Natural killer cell (primary cell): Measurements from ENCODE around the gene FAIM. TPM values are rescaled to one million over a fixed set of nuclear protein-coding genes. Genes with fewer than 3 reads are reported as not detected.
"Not testable (repeated sequence)": the region's sequence is repeated elsewhere in the genome, so short reads cannot be mapped to it uniquely, and the experiment has no call there.

Experiments
- ATAC-seq, 3 donors: fragments of 150-1000 bp in 2 of 3; fragments of 200-7000 bp in 1 of 3; cut with Tn5 transposase; 1 replicate in 1 of 3; 2 replicates in 2 of 3; pipeline ENCODE4 v1.10.0; 2021; ENCODE audit warnings: mild to moderate bottlenecking in 2 of 3, moderate library complexity in 2 of 3
- DNase-seq, 2 donors: peaks; one replicate each; pipeline versions ENCODE4 v3.0.0 to v3.0.0-alpha.2; 2013 to 2021; ENCODE audit warnings: mixed read lengths in 1 of 2
- H3K27ac ChIP-seq: one replicate; pipeline ENCODE4 v1.5.1; 2013; ENCODE audit warnings: mild to moderate bottlenecking, low read length
- H3K27me3 ChIP-seq: one replicate; pipeline ENCODE4 v1.6.1; 2013; ENCODE audit warnings: low read length; ENCODE audit not compliant: control insufficient read depth, insufficient read depth
- H3K36me3 ChIP-seq: one replicate; pipeline ENCODE4 v1.6.1; 2013; ENCODE audit warnings: low read length; ENCODE audit not compliant: control insufficient read depth, insufficient read depth
- H3K4me1 ChIP-seq: one replicate; pipeline ENCODE4 v1.6.1; 2013; ENCODE audit warnings: low read length; ENCODE audit not compliant: control insufficient read depth, insufficient read depth
- H3K4me3 ChIP-seq: one replicate; pipeline ENCODE4 v1.5.1; 2013; ENCODE audit warnings: low read length
- H3K9me3 ChIP-seq: one replicate; pipeline ENCODE4 v1.6.1; 2013; ENCODE audit warnings: low read length; ENCODE audit not compliant: control insufficient read depth, insufficient read depth
- H3K27ac Mint-ChIP-seq, 2 donors: one replicate each; pipeline ENCODE4 v1.8.0; 2022; ENCODE audit warnings: mild to moderate bottlenecking in 2 of 2, mixed read lengths in 2 of 2, moderate library complexity in 1 of 2
- H3K27me3 Mint-ChIP-seq, 2 donors: one replicate each; pipeline ENCODE4 v1.8.0; 2022; ENCODE audit warnings: low read depth in 2 of 2, mixed read lengths in 2 of 2
- H3K36me3 Mint-ChIP-seq: one replicate; pipeline ENCODE4 v1.8.0; 2022; ENCODE audit warnings: mixed read lengths
- H3K4me1 Mint-ChIP-seq, 2 donors: one replicate each; pipeline ENCODE4 v1.8.0; 2022; ENCODE audit warnings: mixed read lengths in 2 of 2
- H3K4me3 Mint-ChIP-seq: one replicate; pipeline ENCODE4 v1.8.0; 2022; ENCODE audit warnings: mild to moderate bottlenecking, moderate library complexity, mixed read lengths
- H3K9me3 Mint-ChIP-seq, 2 donors: one replicate each; pipeline ENCODE4 v1.8.0; 2022; ENCODE audit warnings: mixed read lengths in 2 of 2
- WGBS: methylation state at CpG from one replicate; pipeline ENCODE4 v1.1.7; 2013; ENCODE audit warnings: missing lambda C conversion rate; ENCODE audit not compliant: insufficient coverage; 5-methylcytosine and 5-hydroxymethylcytosine counted together
- intact Hi-C: fragments of 100-400 bp; cut with micrococcal nuclease; formaldehyde crosslinking; loops from one replicate; pipeline ENCODE4 v1.14.2; 2022
- total RNA-seq, 4 donors: library from RNA; stranded (reverse); fragments of 120-200 nt in 1 of 4; gene quantifications; one replicate each; pipeline versions ENCODE4 v1.2.3 to v1.2.4, GENCODE V29; 2013 to 2022
- TF ChIP-seq, protein P1 (sequence below): fragments of 200-600 bp; IDR thresholded peaks from one replicate; pipeline ENCODE4 v1.8.0; 2022; ENCODE audit warnings: antibody characterized with exemption

Gene FAIM
- total RNA-seq, 3 donors from 2014 or later (not counting 1 experiment from before 2014, with no cell fraction given), result 4.6 to 7.6 (median 5.6) TPM

DNA sequence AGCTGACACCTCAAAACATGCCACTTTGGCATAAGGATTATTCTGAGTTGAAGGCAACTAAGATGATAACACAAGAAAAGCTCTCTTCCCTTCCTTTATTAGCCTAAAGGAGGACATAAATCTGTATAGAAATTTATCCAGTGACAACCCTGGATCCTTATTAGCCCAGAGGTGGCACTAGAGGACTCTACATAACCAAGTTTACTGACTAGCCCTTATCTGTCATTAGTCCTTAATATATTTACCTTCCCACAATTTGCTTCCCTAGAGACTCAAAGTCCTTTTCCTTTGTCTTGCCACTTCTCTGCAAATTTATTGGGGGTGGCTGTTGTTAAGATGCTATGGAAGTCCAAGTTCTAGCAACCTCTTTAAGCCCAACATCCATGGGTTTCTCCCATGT, 41.2 kb upstream of the FAIM start:
- Mint-ChIP-seq H3K27me3 (no peaks in the 10 kb centered on the region), H3K36me3 (no peaks in the 10 kb centered on the region), H3K27ac (no peak overlapping the region), H3K4me3 (no peak overlapping the region), H3K4me1 (peaks cover 6 to 7% of the 10 kb centered on the region in 2 donors), H3K9me3 (no peaks in the 10 kb centered on the region)
- H3K4me1 ChIP-seq, result no peaks in the 10 kb centered on the region
- no peak overlapping the region for H3K4me3 ChIP-seq
- H3K27me3 ChIP-seq, result no peaks in the 10 kb centered on the region
- no peak overlapping the region for H3K27ac ChIP-seq
- DNase-seq (no peak), ATAC-seq (no peak)
- peaks cover 2% of the 10 kb centered on the region for H3K36me3 ChIP-seq
- intact Hi-C loops, result no loop called here
- TF ChIP-seq, protein P1, sequence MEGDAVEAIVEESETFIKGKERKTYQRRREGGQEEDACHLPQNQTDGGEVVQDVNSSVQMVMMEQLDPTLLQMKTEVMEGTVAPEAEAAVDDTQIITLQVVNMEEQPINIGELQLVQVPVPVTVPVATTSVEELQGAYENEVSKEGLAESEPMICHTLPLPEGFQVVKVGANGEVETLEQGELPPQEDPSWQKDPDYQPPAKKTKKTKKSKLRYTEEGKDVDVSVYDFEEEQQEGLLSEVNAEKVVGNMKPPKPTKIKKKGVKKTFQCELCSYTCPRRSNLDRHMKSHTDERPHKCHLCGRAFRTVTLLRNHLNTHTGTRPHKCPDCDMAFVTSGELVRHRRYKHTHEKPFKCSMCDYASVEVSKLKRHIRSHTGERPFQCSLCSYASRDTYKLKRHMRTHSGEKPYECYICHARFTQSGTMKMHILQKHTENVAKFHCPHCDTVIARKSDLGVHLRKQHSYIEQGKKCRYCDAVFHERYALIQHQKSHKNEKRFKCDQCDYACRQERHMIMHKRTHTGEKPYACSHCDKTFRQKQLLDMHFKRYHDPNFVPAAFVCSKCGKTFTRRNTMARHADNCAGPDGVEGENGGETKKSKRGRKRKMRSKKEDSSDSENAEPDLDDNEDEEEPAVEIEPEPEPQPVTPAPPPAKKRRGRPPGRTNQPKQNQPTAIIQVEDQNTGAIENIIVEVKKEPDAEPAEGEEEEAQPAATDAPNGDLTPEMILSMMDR, result no peak
- no peaks in the 10 kb centered on the region for H3K9me3 ChIP-seq

DNA sequence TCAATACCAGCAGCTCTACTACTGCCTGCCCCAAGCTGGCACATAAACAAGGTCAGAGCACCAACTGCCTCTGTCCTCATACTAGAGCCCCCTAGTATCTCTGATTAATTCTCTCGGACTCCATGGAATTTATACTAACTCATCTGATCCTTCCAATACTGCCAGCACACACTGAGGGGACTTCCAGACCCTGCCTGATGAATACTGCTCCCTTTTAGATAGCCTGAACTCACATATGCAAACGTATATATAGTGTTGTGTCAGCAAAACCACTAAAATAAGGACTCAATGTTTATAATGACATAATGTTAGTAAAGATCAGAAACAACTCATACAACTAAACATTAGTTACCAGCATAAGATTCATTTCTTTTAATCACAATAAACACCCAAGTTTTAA, 39.5 kb upstream of the FAIM start:
- WGBS, result 82% methylated on average over 1 of the region's 2 CpGs
- Mint-ChIP-seq H3K9me3 (no peaks in the 10 kb centered on the region), H3K27me3 (no peaks in the 10 kb centered on the region), H3K4me3 (no peak overlapping the region), H3K4me1 (no peaks in the 10 kb centered on the region), H3K36me3 (no peaks in the 10 kb centered on the region), H3K27ac (no peak overlapping the region)
- Histone ChIP-seq H3K27me3 (no peaks in the 10 kb centered on the region), H3K4me3 (no peak overlapping the region), H3K9me3 (no peaks in the 10 kb centered on the region), H3K27ac (no peak overlapping the region), H3K36me3 (peaks cover 2% of the 10 kb centered on the region), H3K4me1 (no peaks in the 10 kb centered on the region)
- TF ChIP-seq, protein P1, result no peak
- DNase-seq, result no peak
- intact Hi-C loops, result no loop called here
- no peak for ATAC-seq

DNA sequence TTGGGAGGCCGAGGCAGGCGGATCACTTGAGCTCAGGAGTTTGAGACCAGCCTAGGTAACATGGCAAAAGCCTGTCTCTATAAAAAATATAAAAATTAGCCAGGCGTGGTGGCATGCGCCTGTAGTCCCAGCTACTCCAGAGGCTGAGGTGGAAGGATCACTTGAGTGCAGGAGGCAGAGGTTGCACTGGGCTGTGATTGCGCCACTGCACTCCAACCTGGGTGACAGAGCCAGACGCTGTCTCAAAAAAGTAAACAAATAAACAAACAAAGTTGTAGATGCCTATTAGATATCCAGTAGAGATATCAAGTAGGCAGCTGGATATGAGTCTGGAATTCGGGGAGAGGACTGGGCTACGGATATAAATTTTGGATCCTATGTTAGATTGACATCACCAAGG, 38.9 kb upstream of the FAIM start:
- H3K36me3 ChIP-seq, DNase-seq, H3K9me3 ChIP-seq, H3K4me3 ChIP-seq, H3K4me3 Mint-ChIP-seq, ATAC-seq, H3K4me1 ChIP-seq, H3K36me3 Mint-ChIP-seq, H3K9me3 Mint-ChIP-seq, H3K4me1 Mint-ChIP-seq, H3K27ac Mint-ChIP-seq, H3K27ac ChIP-seq, intact Hi-C loops, H3K27me3 Mint-ChIP-seq, H3K27me3 ChIP-seq: not testable (repeated sequence)
- WGBS, result 95% methylated on average over 7 of the region's 8 CpGs

DNA sequence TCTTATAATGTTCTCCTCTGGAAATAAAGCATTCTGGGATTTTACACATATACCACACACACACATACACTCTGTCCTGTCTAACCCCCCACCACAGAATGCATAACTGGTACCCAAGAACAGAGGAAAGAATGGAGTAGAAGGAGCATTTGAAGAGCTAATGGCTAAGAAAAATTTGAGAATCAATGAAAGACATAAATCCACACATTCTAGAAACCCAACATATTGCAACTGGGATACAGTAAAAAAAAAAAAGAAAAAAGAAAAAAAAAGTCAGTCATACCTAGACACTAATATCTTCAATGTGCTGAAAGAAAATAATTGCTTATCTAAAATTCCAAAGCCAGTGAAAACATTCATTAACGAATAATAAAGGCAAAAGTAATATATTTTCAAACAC, 35.4 kb upstream of the FAIM start:
- no peak overlapping the region for H3K4me3 Mint-ChIP-seq
- H3K27ac ChIP-seq, result no peak overlapping the region
- H3K9me3 ChIP-seq, result no peaks in the 10 kb centered on the region
- ATAC-seq, result no peak
- H3K9me3 Mint-ChIP-seq, result no peaks in the 10 kb centered on the region
- WGBS, result no CpG with 5 or more reads among the region's 1 CpG
- TF ChIP-seq, protein P1, result no peak
- intact Hi-C loops, result no loop called here
- peaks cover 2% of the 10 kb centered on the region for H3K36me3 ChIP-seq
- DNase-seq, result no peak
- no peaks in the 10 kb centered on the region for H3K36me3 Mint-ChIP-seq
- no peaks in the 10 kb centered on the region for H3K4me1 ChIP-seq
- H3K4me1 Mint-ChIP-seq, result peaks cover 3 to 7% of the 10 kb centered on the region in 2 donors
- no peak overlapping the region for H3K4me3 ChIP-seq
- no peaks in the 10 kb centered on the region for H3K27me3 Mint-ChIP-seq
- no peaks in the 10 kb centered on the region for H3K27me3 ChIP-seq
- H3K27ac Mint-ChIP-seq, result no peak overlapping the region
